HCT116 (cell line): ENCODE results near the gene COL19A1. TPM values are rescaled to one million over a fixed set of nuclear protein-coding genes. Genes with fewer than 3 reads are reported as not detected.

ENCODE experiments used
- ATAC-seq: fragments of 200-7000 bp; cut with Tn5 transposase; 2 replicates; pipeline ENCODE4 v1.9.1; 2020; ENCODE audit warnings: mild to moderate bottlenecking, moderate library complexity
- BruUV-seq: library from RNA; stranded (reverse); fragments of 400-500 nt; replicated peaks from 2 replicates; lab custom pipeline; 2021; lab: Mats Ljungman, UMichigan
- CTCF ChIA-PET: fragments of 300-600 bp; sonication (Branson Sonifier 250); formaldehyde crosslinking; loops from one replicate; lab custom pipeline; 2021; ENCODE audit warnings: antibody characterized with exemption; lab: Charles Lee
- POLR2A ChIA-PET: fragments of 300-600, 350-600 bp; sonication (Branson Sonifier 250); formaldehyde crosslinking; loops from one replicate; lab custom pipeline; 2021; ENCODE audit warnings: antibody characterized with exemption; lab: Charles Lee
- RAD21 ChIA-PET, 2 experiments: fragments of 300-600 bp; sonication (Branson Sonifier 250); formaldehyde crosslinking; loops; one replicate each; lab custom pipeline; 2023; ENCODE audit warnings: low total read pairs in 2 of 2; ENCODE audit not compliant: uncharacterized antibody in 2 of 2, unreplicated experiment in 2 of 2, low non-redundant PET in 1 of 2; lab: Charles Lee
- DNase-seq: peaks from one replicate; pipeline ENCODE4 v3.0.0-alpha.2; 2010; ENCODE audit warnings: low read depth, low spot score
- H2AFZ ChIP-seq: fragments of 200-600 bp; shearing (Covaris generic), sonication (generic); 2 replicates; pipeline ENCODE4 v1.6.1; 2017; ENCODE audit warnings: low read depth, mixed run types, mixed read lengths, antibody characterized with exemption, low read length; ENCODE audit not compliant: poor library complexity, severe bottlenecking
- H3K27ac ChIP-seq: 2 replicates; pipeline ENCODE4 v1.5.1; 2012; ENCODE audit warnings: low read depth, low read length
- H3K27me3 ChIP-seq: fragments of 200-600 bp; sonication (generic); 2 replicates; pipeline ENCODE4 v1.6.1; 2016; ENCODE audit warnings: mixed run types, low read length, mixed read lengths; ENCODE audit not compliant: insufficient read depth
- H3K36me3 ChIP-seq, 2 experiments: fragments of 200-500 bp in 1 of 2; fragments of 200-600 bp in 1 of 2; sonication (Bioruptor generic) in 1 of 2; sonication (generic) in 1 of 2; 2 replicates each; pipeline versions ENCODE4 v1.5.1 to v1.6.1; 2014 to 2016; ENCODE audit warnings: low read length in 2 of 2, inconsistent platforms in 1 of 2, mixed read lengths in 1 of 2, mixed run types in 1 of 2; ENCODE audit not compliant: insufficient read depth in 2 of 2, control insufficient read depth in 1 of 2
- H3K4me1 ChIP-seq, 2 experiments: fragments of 200-600 bp in 1 of 2; sonication (generic) in 1 of 2; 2 replicates each; pipeline versions ENCODE4 v1.5.1 to v1.6.1; 2012 to 2017; ENCODE audit warnings: low read length in 2 of 2, inconsistent platforms in 1 of 2, mild to moderate bottlenecking in 1 of 2, mixed read lengths in 1 of 2, mixed run types in 1 of 2, moderate library complexity in 1 of 2; ENCODE audit not compliant: insufficient read depth in 2 of 2, control insufficient read depth in 1 of 2
- H3K4me2 ChIP-seq: fragments of 200-600 bp; sonication (generic); 2 replicates; pipeline ENCODE4 v1.6.1; 2017; ENCODE audit warnings: mixed run types, low read length, mixed read lengths
- H3K4me3 ChIP-seq, 2 experiments: fragments of 200-600 bp in 1 of 2; sonication (generic) in 1 of 2; replicated peaks in 1 of 2; 2 replicates each; pipeline ENCODE4 v1.5.1; 2011 to 2016; ENCODE audit warnings: low read length in 2 of 2, control low read depth in 1 of 2, low read depth in 1 of 2, mild to moderate bottlenecking in 1 of 2, mixed read lengths in 1 of 2, mixed run types in 1 of 2
- H3K79me2 ChIP-seq: fragments of 200-600 bp; sonication (generic); 2 replicates; pipeline ENCODE4 v1.6.1; 2017; ENCODE audit warnings: mild to moderate bottlenecking, mixed run types, low read length, moderate library complexity, mixed read lengths; ENCODE audit not compliant: insufficient read depth
- H3K9ac ChIP-seq: fragments of 200-600 bp; sonication (generic); 2 replicates; pipeline ENCODE4 v1.6.1; 2016; ENCODE audit warnings: low read length, mixed read lengths
- H3K9me2 ChIP-seq: fragments of 200-600 bp; sonication (generic), shearing (Covaris generic); 2 replicates; pipeline ENCODE4 v1.6.1; 2017; ENCODE audit warnings: mixed run types, mild to moderate bottlenecking, moderate library complexity; ENCODE audit not compliant: insufficient read depth
- H3K9me3 ChIP-seq, 2 experiments: fragments of 200-500 bp in 1 of 2; fragments of 200-600 bp in 1 of 2; sonication (Bioruptor generic) in 1 of 2; sonication (generic) in 1 of 2; 2 replicates each; pipeline ENCODE4 v1.6.1; 2014 to 2017; ENCODE audit warnings: low read length in 2 of 2, mixed read lengths in 2 of 2, inconsistent platforms in 1 of 2, low read depth in 1 of 2, mild to moderate bottlenecking in 1 of 2, mixed run types in 1 of 2, moderate library complexity in 1 of 2; ENCODE audit not compliant: control insufficient read depth in 1 of 2, insufficient read depth in 1 of 2
- H4K20me1 ChIP-seq: fragments of 200-600 bp; sonication (generic), shearing (Covaris generic); 2 replicates; pipeline ENCODE4 v1.6.1; 2017; ENCODE audit warnings: mixed run types, mild to moderate bottlenecking, moderate library complexity; ENCODE audit not compliant: insufficient read depth
- CTCF ChIP-seq, 3 experiments: fragments of 200-600 bp in 1 of 3; sonication (generic) in 1 of 3; IDR thresholded peaks in 2 of 3; conservative IDR thresholded peaks in 1 of 3; 2 replicates each; pipeline ENCODE4 v1.5.1; 2012 to 2017; ENCODE audit warnings: low read depth in 2 of 3, low read length in 2 of 3, antibody characterized with exemption in 1 of 3, borderline replicate concordance in 1 of 3, control low read depth in 1 of 3, mild to moderate bottlenecking in 1 of 3, mixed read lengths in 1 of 3, mixed run types in 1 of 3, moderate library complexity in 1 of 3; ENCODE audit not compliant: insufficient read depth in 1 of 3
- FOSL1 ChIP-seq: IDR thresholded peaks from 2 replicates; pipeline ENCODE4 v1.6.1; 2012; ENCODE audit warnings: low read depth
- JUND ChIP-seq: IDR thresholded peaks from 2 replicates; pipeline ENCODE4 v1.6.1; 2012
- POLR2AphosphoS5 ChIP-seq: IDR thresholded peaks from 2 replicates; pipeline ENCODE4 v1.6.1; 2011; ENCODE audit warnings: mild to moderate bottlenecking, low read depth, low read length, moderate library complexity
- RAD21 ChIP-seq: IDR thresholded peaks from 2 replicates; pipeline ENCODE4 v1.6.1; 2012; ENCODE audit warnings: low read depth, mild to moderate bottlenecking
- SRF ChIP-seq: IDR thresholded peaks from 2 replicates; pipeline ENCODE4 v1.6.1; 2012; ENCODE audit warnings: low read depth
- YY1 ChIP-seq: IDR thresholded peaks from 2 replicates; pipeline ENCODE4 v1.6.1; 2011; ENCODE audit warnings: low read length, low read depth, moderate library complexity, mild to moderate bottlenecking; ENCODE audit not compliant: insufficient replicate concordance; ENCODE audit errors: extremely low read depth
- intact Hi-C: fragments of 100-400 bp; cut with micrococcal nuclease; formaldehyde crosslinking; loops from 2 replicates; pipeline ENCODE4 v1.10.0; 2022
- total RNA-seq: library from RNA; stranded (reverse); gene quantifications from one replicate; pipeline ENCODE4 v1.2.1, GENCODE V29; 2021; ENCODE audit not compliant: unreplicated experiment

The COL19A1 gene
- total RNA-seq, 1 experiment from 2014 or later = not detected

- RAD21 ChIA-PET = no interaction called here
- TF ChIP-seq FOSL1 (no peak), RAD21 (no peak), JUND (no peak), SRF (no peak), POLR2AphosphoS5 (no peak)
- intact Hi-C loops = no loop called here
- POLR2A ChIA-PET = no interaction called here
- BruUV-seq = no TSS peak
- no peak for ATAC-seq
- Histone ChIP-seq H3K4me2 (no peak overlapping the region), H3K27me3 (no peaks in the 10 kb centered on the region; the same call in 1 of the 2 replicates), H3K9me3 (no peaks in the 10 kb centered on the region), H3K79me2 (no peaks in the 10 kb centered on the region), H2AFZ (no peak overlapping the region), H3K4me3 (no peak overlapping the region), H3K9me2 (no peaks in the 10 kb centered on the region), H3K4me1 (peaks cover 0 to 9% of the 10 kb centered on the region in 2 experiments; a peak in 2 of 4 replicates), H4K20me1 (no peaks in the 10 kb centered on the region; the same call in 1 of the 2 replicates), H3K36me3 (no peaks in the 10 kb centered on the region), H3K27ac (no peak overlapping the region), H3K9ac (no peak overlapping the region)
- DNase-seq = no peak
- CTCF ChIA-PET = no interaction called here
Observed at GRCh38 chr6:69913361-69913760, 47.0 kb downstream of the COL19A1 start.

- H3K4me1 ChIP-seq = peaks cover 0 to 14% of the 10 kb centered on the region in 2 experiments; a peak in 2 of 4 replicates
- H3K27me3 ChIP-seq = no peaks in the 10 kb centered on the region; the same call in 1 of the 2 replicates
- intact Hi-C loops = no loop called here
- no peak overlapping the region for H2AFZ ChIP-seq
- H3K4me3 ChIP-seq = no peak overlapping the region
- H3K9me3 ChIP-seq = no peaks in the 10 kb centered on the region
- H3K79me2 ChIP-seq = no peaks in the 10 kb centered on the region
- ATAC-seq (0 out of 2 replicates have a peak, but pooled peaks have one; percentile 38), DNase-seq (no peak)
- no peaks in the 10 kb centered on the region for H3K36me3 ChIP-seq
- ChIA-PET CTCF (no interaction called here), RAD21 (no interaction called here), POLR2A (no interaction called here)
- no peak overlapping the region for H3K27ac ChIP-seq
- no peaks in the 10 kb centered on the region for H3K9me2 ChIP-seq
- no peak overlapping the region for H3K9ac ChIP-seq
- TF ChIP-seq CTCF (IDR thresholded peaks at IDR 0.05 in 2 of 3, conservative IDR thresholded peaks at IDR 0.05 in 1 of 3; ENCODE audit: borderline replicate concordance in 1 of 3, insufficient read depth in 1 of 3, low read depth in 2 of 3, low read length in 2 of 3) (peak in 1 of 3 experiments; percentile 37; a peak in 2 of 6 replicates), YY1 (no peak)
- no peaks in the 10 kb centered on the region; the same call in 1 of the 2 replicates for H4K20me1 ChIP-seq
- BruUV-seq = no TSS peak
- no peak overlapping the region for H3K4me2 ChIP-seq
Observed at GRCh38 chr6:69914015-69914485, 47.7 kb downstream of the COL19A1 start.
